Kidney (tissue), 14 donors: ENCODE measurements around the gene COLGALT1. TPM values are rescaled to one million over a fixed set of nuclear protein-coding genes. Genes with fewer than 3 reads are reported as not detected.

ENCODE experiments used
- DNase-seq, 5 donors: peaks; one replicate each; pipeline ENCODE4 v3.0.0-alpha.2; 2013 to 2020
- FAIRE-seq: peaks from 2 replicates; lab custom pipeline; 2012; peaks lifted over from hg19 to GRCh38; lab: Jason Lieb, UNC
- H3K27ac ChIP-seq, 2 donors: one replicate each; pipeline ENCODE4 v1.7.0; 2013; ENCODE audit warnings: low read depth in 2 of 2, low read length in 2 of 2, inconsistent platforms in 1 of 2
- H3K27me3 ChIP-seq: one replicate; pipeline ENCODE4 v1.7.1; 2013; ENCODE audit warnings: low read length, inconsistent platforms; ENCODE audit not compliant: control insufficient read depth, insufficient read depth
- H3K36me3 ChIP-seq, 3 donors: one replicate each; pipeline versions ENCODE4 v1.7.0 to v1.7.1; 2013; ENCODE audit warnings: low read length in 3 of 3, control low read depth in 1 of 3, inconsistent platforms in 1 of 3; ENCODE audit not compliant: insufficient read depth in 3 of 3, control insufficient read depth in 2 of 3
- H3K4me1 ChIP-seq, 3 donors: one replicate each; pipeline versions ENCODE4 v1.7.0 to v1.7.1; 2013; ENCODE audit warnings: low read length in 3 of 3, inconsistent platforms in 1 of 3, low read depth in 1 of 3; ENCODE audit not compliant: control insufficient read depth in 2 of 3, insufficient read depth in 2 of 3
- H3K4me3 ChIP-seq, 3 donors: one replicate each; pipeline versions ENCODE4 v1.7.0 to v1.8.1; 2013; ENCODE audit warnings: low read length in 3 of 3, control low read depth in 1 of 3, inconsistent platforms in 1 of 3
- H3K9ac ChIP-seq, 3 donors: one replicate each; pipeline versions ENCODE4 v1.7.0 to v1.7.1; 2013; ENCODE audit warnings: low read length in 3 of 3, control low read depth in 1 of 3, inconsistent platforms in 1 of 3
- H3K9me3 ChIP-seq, 3 donors: one replicate each; pipeline versions ENCODE4 v1.7.0 to v1.7.1; 2013; ENCODE audit warnings: low read length in 3 of 3, control low read depth in 1 of 3, inconsistent platforms in 1 of 3; ENCODE audit not compliant: control insufficient read depth in 2 of 3, insufficient read depth in 1 of 3
- CTCF ChIP-seq: IDR thresholded peaks from 3 replicates; pipeline ENCODE4 v1.5.1; 2012; ENCODE audit warnings: mild to moderate bottlenecking, moderate library complexity, borderline replicate concordance; ENCODE audit not compliant: insufficient read depth; ENCODE audit errors: extremely low read depth
- intact Hi-C: fragments of 100-400 bp; cut with DNase I; formaldehyde crosslinking; loops from one replicate; pipeline ENCODE4 v1.11.1; 2022
- polyA plus RNA-seq: library from polyadenylated mRNA; stranded (reverse); fragments of 350-450 nt; fragmentation: Illumina TruSeq; extraction: RNeasy Lipid Tissue Mini Kit (QIAGEN cat#74804); gene quantifications from one replicate; pipeline ENCODE4 v1.2.3, GENCODE V29; 2014; ENCODE audit warnings: low read depth, low replicate concordance; ENCODE audit not compliant: insufficient read depth
- total RNA-seq: library from RNA; stranded (reverse); fragmentation: NEBNext Ultra II Directional; extraction: Animal tissue kit (Norgen Biotek cat#: 25700); gene quantifications from one replicate; pipeline ENCODE4 v1.2.1, GENCODE V29; 2021
- donor health status: control.
- donor health status: control.
- donor health status: control.
- donor health status: control.
- donor health status: control.
- donor health status: DM: yes; HTN: yes; CAD: no.
- donor health status: Normal renal cell carcinoma (clear cell type).

The COLGALT1 gene
- total and polyA plus RNA-seq, 2 donors from 2014 or later = 23.6 to 66.2 TPM

- Histone ChIP-seq H3K4me3 (no peak overlapping the region), H3K36me3 (no peaks in the 10 kb centered on the region), H3K27ac (no peak overlapping the region), H3K27me3 (no peaks in the 10 kb centered on the region), H3K4me1 (no peaks in the 10 kb centered on the region), H3K9me3 (no peaks in the 10 kb centered on the region), H3K9ac (no peak overlapping the region)
- DNase-seq (peak in 1 of 5 donors; percentile 42), FAIRE-seq (no peak)
- no peak for TF ChIP-seq CTCF
- intact Hi-C loops = no loop called here
These were observed 11.0 kb upstream of the COLGALT1 start for GRCh38 chr19:17544418-17544817.

- Histone ChIP-seq H3K9ac (no peak overlapping the region), H3K27me3 (no peaks in the 10 kb centered on the region), H3K4me3 (no peak overlapping the region), H3K4me1 (no peaks in the 10 kb centered on the region), H3K36me3 (no peaks in the 10 kb centered on the region), H3K9me3 (no peaks in the 10 kb centered on the region), H3K27ac (no peak overlapping the region)
- intact Hi-C loops = no loop called here
- DNase-seq = peak in 1 of 5 donors; percentile 39
- no peak for FAIRE-seq
- no peak for TF ChIP-seq CTCF
These were observed 7.3 kb upstream of the COLGALT1 start for GRCh38 chr19:17548145-17548544.

- Histone ChIP-seq H3K9me3 (no peaks in the 10 kb centered on the region), H3K36me3 (no peaks in the 10 kb centered on the region), H3K27ac (no peak overlapping the region), H3K4me3 (no peak overlapping the region), H3K4me1 (no peaks in the 10 kb centered on the region), H3K27me3 (no peaks in the 10 kb centered on the region), H3K9ac (no peak overlapping the region)
- DNase-seq (no peak), FAIRE-seq (no peak)
- no peak for TF ChIP-seq CTCF
- intact Hi-C loops = no loop called here
These were observed 6.2 kb upstream of the COLGALT1 start for GRCh38 chr19:17549085-17549740.
